HT-29 (cell line): Measurements from ENCODE around the gene RECQL5. TPM values are rescaled to one million over a fixed set of nuclear protein-coding genes. Genes with fewer than 3 reads are reported as not detected.

Source experiments
- DNase-seq: peaks from one replicate; pipeline ENCODE4 v3.0.0-alpha.2; 2015; ENCODE audit warnings: low spot score
- total RNA-seq: library from RNA; depleted of rRNA; stranded (reverse); fragments of >200 nt; shearing (Covaris generic); gene quantifications from 2 replicates; pipeline ENCODE4 v1.2.3, GENCODE V29; 2014; rRNA removed

RECQL5 gene
- 56.7 and 64.6 TPM in 2 replicates for total RNA-seq

DNA sequence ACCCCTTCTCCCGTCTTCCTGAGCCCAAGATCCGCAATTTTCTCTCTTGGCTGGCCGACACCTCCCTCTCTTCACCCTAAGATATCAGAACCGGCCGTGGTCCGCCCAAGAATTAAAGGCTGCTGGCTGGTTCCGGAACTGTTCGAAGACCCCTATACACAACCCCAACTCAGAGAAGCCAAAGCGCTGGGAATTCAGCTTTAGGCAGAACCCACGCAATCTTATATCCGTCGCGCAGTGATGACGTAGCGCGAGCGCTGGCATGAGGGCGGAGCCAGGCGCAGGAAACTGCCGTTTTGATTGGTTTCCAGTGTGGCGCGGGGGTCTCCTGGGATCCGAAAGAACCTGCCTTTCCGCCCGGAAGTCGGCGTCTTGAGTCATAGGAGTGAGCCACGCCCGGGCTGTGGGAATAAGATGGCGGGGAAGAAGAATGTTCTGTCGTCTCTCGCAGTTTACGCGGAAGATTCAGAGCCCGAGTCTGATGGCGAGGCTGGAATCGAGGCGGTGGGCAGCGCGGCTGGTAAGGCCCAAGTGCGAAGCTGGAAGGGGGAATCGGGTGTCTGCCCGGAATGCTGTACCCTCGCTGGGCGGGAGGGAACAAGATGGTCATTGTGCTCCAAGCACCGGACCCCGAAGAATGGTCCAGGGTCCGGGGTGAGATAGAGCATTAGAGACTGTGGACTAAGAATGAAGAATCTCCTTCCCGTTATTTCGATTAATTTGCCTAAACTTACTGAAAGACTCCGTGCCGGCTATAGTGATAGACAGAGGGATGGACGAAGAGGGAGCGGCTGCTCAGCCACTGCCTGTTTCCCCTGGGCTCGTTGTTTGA, at the start of gene RECQL5, which contains the start of gene SAP30BP:
RECQL5 (minus strand) TSS at position 196 of the 832 bp plus-strand sequence. CDS start 597 bp downstream, outside the sequence.
SAP30BP (plus strand) TSS at position 380 of the 832 bp plus-strand sequence; CDS start at position 415, 35 bp downstream.
- DNase-seq = peak; percentile 99

DNA sequence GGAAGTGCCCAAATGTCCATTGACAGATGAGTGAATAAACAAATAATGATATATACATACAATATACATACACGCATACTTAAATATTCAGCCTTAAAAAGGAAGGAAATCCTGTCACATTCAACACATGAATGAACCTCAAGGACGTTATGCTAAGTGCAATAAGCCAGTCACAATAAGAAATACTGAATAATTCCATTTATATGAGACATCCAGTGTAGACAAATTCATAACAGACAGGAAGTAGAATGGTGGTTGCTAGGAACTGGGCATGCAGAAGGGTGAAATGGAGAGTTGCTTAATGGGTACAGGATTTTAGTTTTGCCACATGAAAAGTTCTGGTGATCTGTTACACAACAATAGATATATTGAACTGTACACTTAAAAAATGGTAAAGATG, 45.5 kb upstream of the RECQL5 start:
- DNase-seq = no peak

DNA sequence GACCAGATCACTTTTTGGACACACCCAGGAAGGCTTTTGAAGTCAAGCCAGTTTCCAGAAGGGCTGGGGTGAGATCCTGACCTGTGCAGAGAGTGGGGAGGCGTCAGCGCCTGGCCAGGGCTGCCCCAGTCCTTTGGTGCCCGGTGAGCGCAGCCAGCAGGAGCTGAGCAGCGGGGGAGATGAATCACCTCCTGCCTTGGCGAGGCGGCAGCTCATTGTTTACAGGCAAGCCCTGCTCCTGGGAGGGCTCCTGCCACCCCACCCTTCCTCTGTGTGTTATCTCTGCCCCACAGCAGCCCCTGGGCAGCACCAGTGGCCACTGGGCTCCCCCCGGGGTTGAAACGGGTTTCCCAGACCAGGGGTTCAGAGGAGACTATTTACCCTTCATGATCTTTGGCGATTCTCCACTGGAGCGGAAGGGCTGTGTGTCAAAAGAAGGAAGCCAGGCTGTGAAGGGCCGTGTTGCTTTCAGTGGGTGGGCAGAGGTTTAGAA, 40.2 kb upstream of the RECQL5 start:
- peak; percentile 87 for DNase-seq

DNA sequence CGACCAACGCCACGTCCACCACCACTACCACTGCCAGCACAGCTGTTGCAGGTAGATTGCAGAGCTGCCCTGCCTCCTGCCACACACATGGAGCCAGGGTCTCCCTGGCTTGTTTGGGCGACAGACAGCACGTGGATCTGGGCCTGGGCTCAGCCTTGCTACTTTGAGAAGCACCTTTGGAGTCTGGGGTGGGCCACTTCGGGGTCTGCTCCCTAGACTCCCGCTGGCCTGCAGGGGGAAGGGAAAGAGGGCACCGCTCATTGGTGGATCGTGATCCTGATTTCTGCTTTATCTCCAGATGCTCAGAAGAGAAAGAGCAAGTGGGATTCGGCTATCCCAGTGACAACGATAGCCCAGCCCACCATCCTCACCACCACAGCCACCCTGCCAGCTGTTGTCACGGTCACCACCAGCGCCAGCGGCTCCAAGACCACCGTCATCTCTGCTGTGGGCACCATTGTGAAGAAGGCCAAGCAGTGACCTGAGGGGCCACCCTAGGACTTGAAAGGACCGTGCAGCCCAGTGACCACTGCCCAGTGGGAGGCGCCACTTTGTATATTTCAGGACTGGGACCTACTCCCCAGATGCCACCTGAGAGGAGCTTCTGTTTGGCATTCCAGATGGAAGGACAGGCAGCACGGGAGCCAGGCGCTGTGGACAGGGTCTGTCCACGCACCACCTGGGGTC, 39.2 kb upstream of the RECQL5 start:
- DNase-seq = no peak

DNA sequence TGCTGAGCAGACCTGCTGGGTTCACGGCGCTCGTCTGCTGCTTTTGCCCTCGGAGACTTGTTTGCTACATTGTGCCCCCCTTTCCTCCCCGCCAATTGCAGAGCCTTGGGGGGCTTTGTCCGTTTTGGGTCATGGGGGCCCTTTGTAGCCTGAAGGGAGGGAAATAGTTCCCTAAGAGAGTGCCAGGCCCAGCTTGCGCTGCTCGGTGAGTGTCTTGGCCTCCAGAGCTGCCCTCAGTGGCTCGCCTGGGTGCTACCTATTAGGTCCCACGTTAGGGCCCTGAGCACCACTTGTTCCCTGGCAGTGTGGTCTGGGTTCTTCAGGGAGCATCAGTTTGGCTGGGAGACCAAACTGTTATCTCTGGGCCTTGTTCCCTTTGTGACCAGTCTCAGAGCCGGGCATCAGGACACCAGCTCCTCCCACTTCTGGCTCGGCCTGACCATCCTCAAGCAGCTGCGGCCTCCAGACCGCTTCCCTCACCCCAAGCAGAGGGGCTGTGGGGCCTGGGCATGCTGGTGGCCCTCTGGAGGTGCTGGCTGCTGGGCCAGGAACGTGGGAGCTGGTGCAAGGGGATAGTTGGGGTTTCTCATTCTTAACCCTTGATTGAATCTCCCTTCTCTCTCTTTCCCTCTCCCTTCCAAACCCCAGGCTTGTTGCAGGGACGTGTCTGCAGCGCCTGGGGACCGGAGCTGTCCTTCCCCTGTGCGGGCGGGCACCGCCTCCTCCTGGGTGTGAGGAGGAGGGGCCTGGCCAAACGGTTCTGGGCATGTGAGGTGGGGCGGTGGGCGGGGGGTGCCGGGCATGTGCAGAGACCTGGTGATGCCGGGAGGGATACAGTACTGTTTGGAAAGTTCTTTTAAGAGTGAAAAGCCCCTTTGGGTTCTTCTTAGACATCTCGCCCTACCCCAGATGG, 38.3 kb upstream of the RECQL5 start:
- no peak for DNase-seq

DNA sequence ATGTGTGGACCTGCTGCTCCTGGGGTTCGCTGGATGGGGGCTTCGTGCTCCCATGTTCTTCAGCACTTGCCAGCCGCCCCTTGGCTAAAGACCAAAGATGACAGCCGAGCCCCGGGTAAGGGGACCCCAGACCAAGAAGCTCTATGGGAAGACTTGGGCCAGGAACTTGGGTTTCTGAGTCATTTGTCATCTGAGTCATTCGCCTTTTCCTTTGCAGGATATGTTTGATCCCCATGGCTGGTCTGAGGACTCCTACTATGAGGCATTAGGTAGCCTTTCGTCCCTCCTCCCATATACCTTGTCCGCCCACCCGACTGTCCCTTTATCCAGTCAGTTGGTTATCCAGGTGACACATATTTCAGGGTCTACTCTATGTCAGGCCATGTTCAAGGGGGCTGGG, 36.6 kb upstream of the RECQL5 start:
- DNase-seq = no peak

DNA sequence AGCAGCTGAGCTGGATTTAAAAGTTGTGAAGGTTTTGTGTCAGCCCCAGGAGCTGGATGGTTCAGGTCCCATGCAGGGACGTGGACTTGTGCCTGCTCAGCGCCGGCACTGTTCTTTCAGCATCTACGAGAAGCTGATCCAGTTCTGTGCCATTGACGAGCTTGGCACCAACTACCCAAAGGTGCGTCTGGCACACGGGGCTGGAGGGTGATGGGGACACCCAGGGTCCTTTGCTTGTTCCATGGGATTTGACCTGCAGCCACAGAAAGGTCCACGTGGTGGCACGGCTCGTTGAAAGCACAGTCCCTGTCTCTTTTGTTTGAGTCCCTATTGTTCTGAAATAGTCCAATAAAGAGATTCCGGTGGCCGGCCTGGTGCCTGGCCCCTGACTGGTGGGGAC, 36.2 kb upstream of the RECQL5 start:
- no peak for DNase-seq

DNA sequence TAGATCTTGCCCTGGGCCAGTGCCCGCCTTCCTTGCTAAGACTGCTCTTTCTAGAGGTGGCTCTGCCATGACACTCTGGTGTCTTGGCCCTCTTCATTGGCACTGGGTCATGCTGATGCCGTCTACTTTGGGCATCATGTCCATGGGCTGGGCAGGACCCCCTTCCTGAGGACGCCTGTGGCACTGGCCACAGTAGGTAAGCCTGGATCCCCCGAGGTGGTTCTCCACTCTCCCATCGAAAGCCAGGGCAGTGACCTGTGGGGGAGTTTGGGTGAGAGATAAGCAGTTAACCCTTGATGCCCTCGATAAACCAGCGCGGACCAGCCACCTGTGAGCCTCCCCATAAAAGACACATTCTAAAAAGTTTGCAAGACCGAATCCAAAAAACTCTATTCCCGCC, 34.3 kb upstream of the RECQL5 start:
- no peak for DNase-seq

DNA sequence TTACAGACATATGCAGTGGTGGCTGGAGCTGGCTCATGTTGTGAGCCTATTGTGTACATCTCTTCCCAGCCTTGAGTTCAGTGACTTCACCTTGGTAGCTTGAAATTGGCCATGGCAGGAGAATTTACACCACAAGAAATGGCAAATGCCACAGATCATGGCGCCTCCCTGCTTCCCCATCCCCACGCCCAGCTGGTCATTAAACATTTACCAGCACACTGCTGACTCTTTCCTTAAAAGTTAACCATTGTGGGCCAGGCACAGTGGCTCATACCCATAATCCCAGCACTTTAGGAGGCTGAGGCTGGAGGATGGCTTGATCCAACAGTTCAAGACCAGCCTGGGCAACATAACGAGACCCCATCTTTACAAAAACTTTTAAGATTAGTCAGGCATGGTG, 31.7 kb upstream of the RECQL5 start:
- no peak for DNase-seq

DNA sequence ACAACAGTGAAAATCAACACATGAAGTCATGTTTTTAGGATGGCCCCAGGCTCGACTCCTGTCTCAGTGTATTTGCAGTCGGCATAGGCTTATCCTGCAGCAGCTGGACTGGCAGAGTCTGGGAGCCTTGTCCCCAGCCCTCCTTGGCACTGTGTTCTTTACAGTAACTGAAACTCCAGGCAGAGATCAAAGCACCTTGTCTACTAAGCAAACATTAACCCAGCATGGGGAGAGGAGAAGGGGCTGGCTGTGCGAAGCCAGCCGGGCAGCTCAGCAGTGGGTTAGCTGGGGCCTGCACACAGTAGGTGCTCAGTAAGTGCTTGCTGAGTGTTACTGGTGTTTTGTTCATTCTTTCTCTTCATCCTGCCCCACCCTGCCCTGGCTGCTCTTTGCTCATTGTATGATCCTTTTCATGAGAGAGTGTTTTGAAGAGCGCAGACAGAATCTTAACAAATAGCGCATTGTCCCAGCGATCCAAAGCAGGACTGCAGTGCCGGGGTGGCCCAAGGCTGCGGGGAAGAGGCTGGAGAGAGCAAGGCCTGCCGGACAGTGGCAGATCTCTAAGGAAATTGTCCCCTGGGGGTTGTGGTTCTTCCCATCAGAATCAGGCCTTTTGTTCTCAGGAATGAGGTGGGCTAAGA, 30.8 kb upstream of the RECQL5 start:
- DNase-seq = peak; percentile 76

DNA sequence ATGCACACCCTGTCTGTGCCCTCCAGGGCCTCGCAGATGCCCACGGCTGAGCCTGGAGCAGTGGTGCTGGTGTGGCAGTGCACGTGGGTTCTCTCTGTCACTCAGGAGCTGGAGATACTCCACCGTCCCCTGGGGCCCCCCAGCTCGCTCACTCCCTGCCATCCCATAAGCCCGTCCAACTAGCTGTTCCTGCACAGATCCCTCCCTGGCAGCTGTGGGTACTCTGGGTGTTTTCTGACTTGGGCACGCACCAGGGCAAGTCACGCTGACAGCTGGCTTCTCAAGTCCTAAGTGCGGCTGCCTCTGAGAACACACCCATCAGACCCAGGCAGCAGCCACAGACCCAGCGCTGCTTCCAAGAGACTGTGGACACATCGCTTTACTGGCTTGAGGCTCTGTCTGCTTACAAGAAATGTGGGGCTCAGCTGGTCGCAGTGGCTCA, 28.9 kb upstream of the RECQL5 start:
- no peak for DNase-seq

DNA sequence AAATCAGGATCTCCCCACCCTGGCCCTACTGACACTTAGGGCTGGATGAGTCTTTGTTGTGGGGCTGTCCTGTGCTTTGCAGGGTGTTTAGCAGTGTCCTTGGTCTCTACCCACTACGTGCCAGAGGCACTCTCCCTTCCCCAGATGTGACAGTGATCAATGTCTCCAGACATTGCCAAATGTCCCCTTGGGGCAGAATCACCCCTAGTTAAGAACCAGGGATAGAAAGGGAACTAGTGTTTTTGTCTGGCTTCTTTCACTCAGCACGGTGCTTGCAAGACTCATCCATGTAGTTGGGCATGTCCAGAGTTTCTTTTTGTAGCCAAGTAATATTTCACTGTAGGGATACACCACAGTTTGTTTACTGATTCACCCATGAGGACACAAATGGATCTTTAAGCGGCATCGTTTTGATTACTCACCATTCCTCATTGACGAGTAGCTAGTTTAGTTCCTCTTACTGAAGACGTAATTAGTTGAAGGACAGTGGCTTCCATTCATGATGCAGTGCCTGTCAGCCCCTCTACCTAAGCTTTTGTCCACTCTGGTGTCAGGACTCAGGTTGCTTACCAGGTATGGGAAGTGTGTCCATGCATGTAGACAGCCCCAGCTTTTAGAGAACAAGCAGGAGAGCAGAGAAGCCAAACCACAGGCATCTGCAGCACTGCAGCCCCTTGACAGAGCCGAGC, 28.3 kb upstream of the RECQL5 start:
- no peak for DNase-seq

DNA sequence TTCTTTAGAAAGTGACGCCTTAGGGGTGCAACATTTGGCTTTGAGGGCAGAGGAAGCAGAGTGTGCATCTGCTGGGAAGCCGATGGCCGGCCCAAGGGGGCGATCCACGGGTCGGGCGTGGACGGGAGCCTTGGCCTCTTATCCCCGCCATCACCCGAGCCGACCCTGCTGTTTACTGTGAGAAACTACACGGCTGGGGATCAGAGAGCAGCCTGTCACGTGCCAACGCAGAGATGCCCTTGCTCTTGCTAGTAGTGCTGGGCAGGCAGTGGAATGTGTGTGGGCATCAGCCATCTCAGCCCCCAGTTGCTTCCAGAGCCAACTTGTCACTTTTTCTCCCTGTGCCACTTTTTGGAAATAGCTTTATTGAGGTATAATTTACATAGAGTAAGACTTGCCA, 27.6 kb upstream of the RECQL5 start:
- DNase-seq = no peak

DNA sequence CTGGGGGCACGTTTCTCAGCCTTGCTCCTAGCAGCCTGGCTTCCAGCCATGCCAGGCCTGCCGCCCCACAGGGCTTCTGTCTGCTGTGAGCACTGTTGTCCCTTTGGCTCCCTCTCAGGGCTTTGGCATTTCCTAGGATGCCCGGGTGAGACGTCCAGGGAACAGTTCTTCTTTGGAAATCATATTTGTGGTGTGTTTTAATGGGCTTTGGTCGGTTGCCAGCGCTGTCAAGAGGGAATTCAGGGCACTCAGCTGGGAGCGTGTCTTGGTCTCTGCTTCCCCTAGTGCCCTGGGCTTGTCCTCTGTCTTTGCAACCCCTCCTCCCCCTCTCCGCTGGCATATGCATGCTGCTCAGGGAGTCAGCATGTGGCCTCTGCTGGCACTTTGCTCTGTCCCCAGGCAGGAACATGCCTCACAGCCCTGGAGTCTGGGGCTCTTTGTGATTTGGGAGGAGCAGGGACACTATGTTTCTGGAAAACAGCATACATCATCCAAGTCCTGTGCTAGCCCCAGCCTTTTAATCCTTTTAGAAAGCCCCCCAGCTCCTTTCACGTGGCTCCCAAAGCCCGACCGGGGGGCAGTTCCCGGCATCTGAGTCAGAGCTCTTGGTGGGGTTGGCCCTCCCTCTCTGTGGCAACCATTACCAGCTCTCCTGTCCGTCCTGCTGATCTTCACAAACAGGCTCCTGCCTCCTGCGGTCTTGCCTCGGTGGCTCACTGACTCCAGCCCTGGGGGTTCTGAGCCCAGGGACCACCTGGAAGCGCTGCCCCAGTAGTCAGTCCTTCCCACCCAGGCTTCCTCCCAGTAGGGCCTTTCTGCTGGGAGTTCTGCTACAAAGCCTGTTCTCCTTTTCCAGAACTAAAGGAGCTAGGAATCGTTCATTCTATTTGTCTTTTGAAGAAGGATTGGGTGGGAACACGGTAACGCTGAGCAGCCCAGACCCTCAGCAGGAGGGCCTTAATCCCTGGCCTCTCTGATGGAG, 26.8 kb upstream of the RECQL5 start:
- DNase-seq = peak; percentile 93

DNA sequence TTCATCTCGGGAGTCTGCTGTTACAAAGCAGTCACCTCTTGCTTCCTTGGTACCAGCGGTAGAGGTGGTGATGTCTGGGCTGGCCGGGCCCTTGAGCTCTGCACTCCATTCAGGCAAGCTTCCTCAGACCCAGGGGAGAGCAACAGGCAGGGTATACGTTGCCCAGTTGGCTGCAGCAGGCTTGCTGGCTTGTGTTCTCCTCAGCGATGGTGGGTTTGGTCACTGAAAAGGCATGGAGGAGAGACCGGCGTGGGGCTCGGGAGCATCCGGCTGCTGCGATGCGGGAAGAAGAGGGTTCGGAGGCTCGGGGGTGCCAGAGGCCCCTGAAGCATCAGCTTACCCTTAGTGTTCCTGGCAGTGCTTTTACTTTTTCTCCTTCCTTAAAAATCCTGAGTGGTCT, 26.0 kb upstream of the RECQL5 start:
- no peak for DNase-seq

DNA sequence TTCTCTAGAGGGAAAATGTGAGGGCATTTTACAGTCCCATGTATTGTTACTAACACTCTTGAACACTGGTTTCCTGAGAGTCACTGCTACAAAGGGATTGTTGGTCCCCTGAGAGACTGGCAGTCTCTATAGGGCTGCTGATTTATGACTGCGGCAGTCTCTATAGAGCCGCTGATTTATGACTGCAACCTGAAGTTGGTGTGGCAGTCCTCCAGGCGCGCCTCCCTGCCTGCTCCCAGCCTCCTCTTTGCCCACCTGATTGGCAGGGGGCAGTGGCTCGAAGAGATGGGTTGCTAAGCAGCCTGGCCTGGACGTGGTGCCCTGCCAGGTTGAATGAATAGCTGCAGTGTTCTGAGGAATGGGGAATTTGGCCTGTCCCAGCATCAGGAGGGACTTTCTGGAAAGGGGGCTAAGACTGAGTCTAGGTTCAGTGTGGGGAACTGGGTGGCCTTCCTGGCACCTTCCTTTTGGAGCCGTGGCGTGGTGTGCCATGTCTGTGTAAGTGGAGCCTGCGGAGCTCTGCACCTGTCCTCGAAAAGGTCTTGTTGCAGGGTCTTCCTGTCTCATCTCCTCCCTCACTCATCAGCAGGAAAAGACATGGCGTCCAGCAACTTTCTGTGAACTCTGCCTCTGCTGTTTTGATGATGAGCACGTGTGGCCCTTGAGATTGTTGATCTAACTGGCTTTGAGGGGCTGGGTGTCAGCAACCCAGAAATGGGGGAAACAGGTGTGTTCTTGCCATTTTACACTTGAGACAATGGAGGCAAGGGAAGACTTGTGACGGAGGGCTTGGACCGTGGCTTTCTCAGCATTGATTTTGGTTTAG, 25.1 kb upstream of the RECQL5 start:
- no peak for DNase-seq

DNA sequence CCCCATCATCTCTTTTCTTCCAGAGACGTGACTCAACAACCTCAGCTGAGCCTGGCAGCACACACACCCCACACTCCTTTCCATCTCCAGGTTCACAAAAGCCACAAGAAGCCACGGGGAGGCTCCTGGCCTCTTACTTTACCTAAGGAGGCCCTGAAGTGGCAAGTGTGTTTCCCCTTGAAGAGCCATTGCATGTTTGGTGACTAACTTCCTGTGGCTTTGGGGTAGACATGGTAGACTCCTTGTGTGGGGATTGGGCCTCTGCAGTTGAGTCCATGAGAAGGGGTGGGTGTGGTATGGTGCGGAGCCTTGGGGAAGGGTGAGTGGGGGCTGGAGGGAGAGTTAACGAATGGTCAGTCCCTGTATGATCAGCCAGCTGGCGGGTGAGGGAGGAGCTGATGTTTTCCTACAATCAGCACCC, 24.4 kb upstream of the RECQL5 start:
- DNase-seq = no peak

DNA sequence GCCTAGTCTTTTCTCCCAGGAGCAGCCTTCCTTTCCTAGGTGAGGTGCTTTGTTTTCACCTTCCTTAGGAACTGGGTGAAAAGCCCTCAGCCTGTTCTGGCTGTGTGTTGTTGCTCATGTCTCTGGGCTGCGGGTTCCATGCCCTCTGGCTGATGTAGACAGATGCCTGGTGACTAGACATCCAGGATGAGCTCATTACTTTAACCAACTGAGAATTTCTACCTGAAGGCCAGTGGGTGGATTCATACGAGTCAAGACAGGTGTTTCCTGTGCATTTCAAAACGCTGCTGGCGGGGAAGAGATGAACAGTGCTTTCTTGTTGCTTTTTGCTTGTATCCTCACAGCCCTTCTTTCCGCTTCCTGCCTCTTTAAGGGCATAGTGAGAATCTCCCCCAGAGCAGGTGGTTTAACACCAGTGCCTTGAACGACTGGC, 22.5 kb upstream of the RECQL5 start:
- DNase-seq = no peak
